ENCODE measurements around the gene PRKCG. TPM values are rescaled to one million over a fixed set of nuclear protein-coding genes. Genes with fewer than 3 reads are reported as not detected.

PRKCG gene
- polyA plus RNA-seq, 3 donors = 0.01 TPM; not detected in 2

GRCh38 chr19:53892301-53892980 lies 10.4 kb downstream of the PRKCG start:
- Histone ChIP-seq H3K4me2 (replicated peaks; ENCODE audit: extremely low read depth, low read length, poor library complexity, severe bottlenecking) (no peak overlapping the region), H3K79me2 (ENCODE audit: insufficient read depth, low read length) (no peaks in the 10 kb centered on the region), H4K20me1 (ENCODE audit: insufficient read depth, low read length) (no peaks in the 10 kb centered on the region), H3K4me3 (replicated peaks in 1 of 3; ENCODE audit: low read depth in 2 of 3, low read length in 3 of 3) (no peak overlapping the region), H3K9me3 (replicated peaks in 1 of 2; ENCODE audit: control insufficient read depth in 1 of 2, insufficient read depth in 1 of 2, low read length in 2 of 2) (no peaks in the 10 kb centered on the region), H3K27ac (ENCODE audit: low read depth in 1 of 2, low read length in 2 of 2) (no peak overlapping the region), H2AFZ (ENCODE audit: insufficient read depth, low read depth, low read length, poor library complexity, severe bottlenecking) (no peak overlapping the region), H3K36me3 (replicated peaks in 1 of 2; ENCODE audit: control insufficient read depth in 1 of 2, insufficient read depth in 2 of 2, low read length in 2 of 2) (no peaks in the 10 kb centered on the region), H3K27me3 (ENCODE audit: control insufficient read depth in 2 of 2, insufficient read depth in 2 of 2, low read length in 2 of 2) (peaks cover 2 to 21% of the 10 kb centered on the region in 2 donors), H3K4me1 (ENCODE audit: control insufficient read depth in 1 of 2, insufficient read depth in 2 of 2, low read length in 2 of 2) (peaks cover 9 to 10% of the 10 kb centered on the region in 2 donors), H3K9ac (ENCODE audit: insufficient read depth, low read length, poor library complexity, severe bottlenecking) (no peak overlapping the region)
- Mint-ChIP-seq H3K27me3 (ENCODE audit: low read depth in 3 of 3) (peaks cover 36 to 54% (median 48%) of the 10 kb centered on the region in 3 donors), H3K9me3 (peaks cover 0 to 2% (median 0%) of the 10 kb centered on the region in 7 donors), H3K27ac (no peak overlapping the region), H3K4me1 (peaks cover 3% of the 10 kb centered on the region), H3K4me3 (no peak overlapping the region), H3K36me3 (no peaks in the 10 kb centered on the region)
- 80% methylated on average over 10 of the region's 23 CpGs for WGBS (ENCODE audit: insufficient coverage)
- no peak for TF ChIP-seq CTCF (IDR thresholded peaks at IDR 0.05)
- no peak for DNase-seq
- intact Hi-C loops (cut with micrococcal nuclease) = no loop called here

- WGBS (ENCODE audit: insufficient coverage) = 74% methylated on average over 5 of the region's 8 CpGs
- Mint-ChIP-seq H3K9me3 (peaks cover 0 to 2% (median 0%) of the 10 kb centered on the region in 7 donors), H3K36me3 (no peaks in the 10 kb centered on the region), H3K4me1 (peaks cover 3% of the 10 kb centered on the region), H3K4me3 (no peak overlapping the region), H3K27me3 (ENCODE audit: low read depth in 3 of 3) (peaks cover 35 to 57% (median 53%) of the 10 kb centered on the region in 3 donors), H3K27ac (no peak overlapping the region)
- TF ChIP-seq CTCF (IDR thresholded peaks at IDR 0.05) = no peak
- intact Hi-C loops (cut with micrococcal nuclease) = no loop called here
- Histone ChIP-seq H3K27me3 (ENCODE audit: control insufficient read depth in 2 of 2, insufficient read depth in 2 of 2, low read length in 2 of 2) (peaks cover 8 to 24% of the 10 kb centered on the region in 2 donors), H3K9me3 (replicated peaks in 1 of 2; ENCODE audit: control insufficient read depth in 1 of 2, insufficient read depth in 1 of 2, low read length in 2 of 2) (no peaks in the 10 kb centered on the region), H3K79me2 (ENCODE audit: insufficient read depth, low read length) (no peaks in the 10 kb centered on the region), H3K4me2 (replicated peaks; ENCODE audit: extremely low read depth, low read length, poor library complexity, severe bottlenecking) (no peak overlapping the region), H3K9ac (ENCODE audit: insufficient read depth, low read length, poor library complexity, severe bottlenecking) (no peak overlapping the region), H2AFZ (ENCODE audit: insufficient read depth, low read depth, low read length, poor library complexity, severe bottlenecking) (no peak overlapping the region), H3K36me3 (replicated peaks in 1 of 2; ENCODE audit: control insufficient read depth in 1 of 2, insufficient read depth in 2 of 2, low read length in 2 of 2) (no peaks in the 10 kb centered on the region), H4K20me1 (ENCODE audit: insufficient read depth, low read length) (no peaks in the 10 kb centered on the region), H3K4me3 (replicated peaks in 1 of 3; ENCODE audit: low read depth in 2 of 3, low read length in 3 of 3) (no peak overlapping the region), H3K4me1 (ENCODE audit: control insufficient read depth in 1 of 2, insufficient read depth in 2 of 2, low read length in 2 of 2) (peaks cover 9 to 10% of the 10 kb centered on the region in 2 donors), H3K27ac (ENCODE audit: low read depth in 1 of 2, low read length in 2 of 2) (no peak overlapping the region)
- DNase-seq = no peak
Measured at GRCh38 chr19:53892981-53893325, 11.0 kb downstream of the PRKCG start.

Measured in CD14-positive monocyte (primary cell).